Glomerular endothelial cell (primary cell): ENCODE measurements around the gene URI1. TPM values are rescaled to one million over a fixed set of nuclear protein-coding genes. Genes with fewer than 3 reads are reported as not detected.
"Not testable (repeated sequence)": the region's sequence is repeated elsewhere in the genome, so short reads cannot be mapped to it uniquely, and the experiment has no call there.

Experiments
- DNase-seq: peaks from one replicate; pipeline ENCODE4 v3.0.0-alpha.2; 2011; ENCODE audit warnings: low read depth, low spot score; ENCODE audit errors: extremely low read depth
- total RNA-seq: library from RNA; depleted of rRNA; stranded (reverse); fragments of >200 nt; gene quantifications from 2 replicates; pipeline ENCODE4 v1.2.3, GENCODE V29; 2015

The URI1 gene
- total RNA-seq: 24.1 and 25.6 TPM in 2 replicates

GRCh38 chr19:29941828-29942403 is at the start of gene URI1:
Gene URI1, plus strand, starts transcription at chr19:29942239. Its CDS starts 309 bp downstream, at chr19:29942548.
- no peak for DNase-seq

- DNase-seq: no peak
Observed at GRCh38 chr19:29893606-29894284, 48.3 kb upstream of the URI1 start.

- no peak for DNase-seq
Observed at GRCh38 chr19:29896802-29897201, 45.2 kb upstream of the URI1 start.

- DNase-seq: no peak
Observed at GRCh38 chr19:29897466-29897865, 44.6 kb upstream of the URI1 start.

- no peak for DNase-seq
Observed at GRCh38 chr19:29904017-29904416, 38.0 kb upstream of the URI1 start.

- no peak for DNase-seq
Observed at GRCh38 chr19:29908963-29909944, 32.8 kb upstream of the URI1 start.

- DNase-seq: no peak
Observed at GRCh38 chr19:29914933-29915332, 27.1 kb upstream of the URI1 start.

GRCh38 chr19:29915832-29916231 is 26.2 kb upstream of the URI1 start:
- DNase-seq: not testable (repeated sequence)

GRCh38 chr19:29917911-29918310 is 24.1 kb upstream of the URI1 start:
- no peak for DNase-seq

- no peak for DNase-seq
Observed at GRCh38 chr19:29918891-29919290, 23.1 kb upstream of the URI1 start.

- DNase-seq: no peak
Observed at GRCh38 chr19:29922972-29923371, 19.1 kb upstream of the URI1 start.

GRCh38 chr19:29923653-29924052 is 18.4 kb upstream of the URI1 start:
- DNase-seq: no peak

- no peak for DNase-seq
Observed at GRCh38 chr19:29926031-29926430, 16.0 kb upstream of the URI1 start.

GRCh38 chr19:29926801-29927200 is 15.2 kb upstream of the URI1 start:
- no peak for DNase-seq

- no peak for DNase-seq
Observed at GRCh38 chr19:29927944-29928625, 14.0 kb upstream of the URI1 start.

- DNase-seq: no peak
Observed at GRCh38 chr19:29928831-29929230, 13.2 kb upstream of the URI1 start.

- DNase-seq: no peak
Observed at GRCh38 chr19:29934257-29934656, 7.8 kb upstream of the URI1 start.

- no peak for DNase-seq
Observed at GRCh38 chr19:29934781-29935180, 7.3 kb upstream of the URI1 start.

- no peak for DNase-seq
Observed at GRCh38 chr19:29936409-29936808, 5.6 kb upstream of the URI1 start.

GRCh38 chr19:29939628-29940027 is 2.4 kb upstream of the URI1 start:
- DNase-seq: no peak
